ENCODE results near the gene INPP5J.
"Not testable (repeated sequence)": the region's sequence is repeated elsewhere in the genome, so short reads cannot be mapped to it uniquely, and the experiment has no call there.

INPP5J gene

DNA sequence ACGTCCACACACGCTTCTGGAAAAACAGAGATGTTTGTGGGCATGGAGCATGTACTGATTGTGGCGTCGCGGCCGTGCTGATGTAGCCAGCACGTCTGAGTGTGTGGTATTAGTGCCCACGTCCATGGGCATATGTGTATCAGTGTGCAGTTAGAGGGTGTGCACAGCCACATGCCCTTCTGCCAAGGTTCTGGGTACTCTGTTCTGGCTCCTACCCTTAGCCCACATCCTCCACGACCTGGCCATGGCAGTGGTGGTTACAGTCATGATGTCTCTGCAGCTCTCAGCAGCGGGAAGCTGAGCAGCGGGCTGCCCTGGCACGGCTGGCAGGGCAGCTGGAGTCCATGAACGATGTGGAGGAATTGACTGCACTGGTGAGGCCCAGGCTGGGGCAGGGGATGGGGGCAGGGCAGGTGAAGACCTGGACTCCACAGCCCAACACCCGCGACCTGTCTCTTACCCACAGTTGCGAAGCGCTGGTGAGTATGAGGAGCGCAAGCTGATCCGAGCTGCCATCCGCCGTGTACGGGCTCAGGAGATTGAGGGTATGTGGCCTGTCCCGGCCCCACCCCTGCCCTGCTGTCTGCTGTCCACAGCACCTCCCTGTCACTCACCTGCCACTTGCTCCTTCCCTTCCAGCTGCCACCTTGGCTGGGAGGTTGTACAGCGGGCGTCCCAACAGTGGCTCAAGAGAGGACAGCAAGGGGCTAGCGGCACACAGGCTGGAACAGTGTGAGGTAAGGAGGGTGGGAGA lies 34.4 kb upstream of the INPP5J start:
- no peak for DNase-seq

DNA sequence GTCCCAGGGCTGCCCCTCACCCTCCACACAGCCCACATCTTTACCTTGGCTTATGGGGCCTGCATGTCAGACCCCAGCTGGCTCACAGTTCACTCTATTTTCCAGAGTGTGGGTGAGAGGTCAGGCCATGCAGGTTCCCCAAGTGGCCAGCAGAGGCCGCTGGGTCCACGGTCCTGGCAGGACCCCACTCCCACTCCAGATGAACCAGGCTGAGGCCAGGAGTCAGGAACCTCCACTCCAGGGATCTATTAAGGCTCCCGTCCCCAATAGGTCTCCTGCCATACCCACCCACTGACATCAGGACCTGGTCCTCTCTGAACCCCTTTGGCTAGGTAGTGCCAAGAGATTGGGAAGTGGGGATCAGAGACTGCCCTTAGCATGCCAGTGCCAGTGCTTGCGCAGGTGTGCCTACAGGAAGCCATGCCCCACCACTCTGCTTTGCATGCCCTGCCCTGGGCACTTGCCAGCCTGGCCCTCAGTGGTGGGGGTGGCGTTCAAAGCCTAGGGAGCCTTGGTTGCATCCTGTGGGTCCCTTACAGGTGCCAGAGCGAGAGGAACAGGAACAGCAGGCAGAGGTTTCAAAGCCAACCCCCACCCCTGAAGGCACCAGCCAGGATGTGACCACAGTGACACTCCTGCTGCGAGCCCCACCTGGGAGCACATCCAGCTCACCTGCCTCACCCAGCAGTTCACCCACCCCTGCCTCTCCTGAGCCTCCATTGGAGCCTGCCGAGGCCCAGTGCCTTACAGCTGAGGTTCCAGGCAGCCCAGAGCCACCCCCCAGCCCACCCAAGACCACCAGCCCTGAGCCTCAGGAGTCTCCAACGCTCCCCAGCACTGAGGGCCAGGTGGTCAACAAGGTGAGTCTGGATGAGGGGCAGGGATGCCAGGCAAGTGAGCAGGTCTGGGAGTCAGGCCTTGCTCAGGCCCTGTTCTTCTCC lies 33.3 kb upstream of the INPP5J start:
- no peak for DNase-seq

DNA sequence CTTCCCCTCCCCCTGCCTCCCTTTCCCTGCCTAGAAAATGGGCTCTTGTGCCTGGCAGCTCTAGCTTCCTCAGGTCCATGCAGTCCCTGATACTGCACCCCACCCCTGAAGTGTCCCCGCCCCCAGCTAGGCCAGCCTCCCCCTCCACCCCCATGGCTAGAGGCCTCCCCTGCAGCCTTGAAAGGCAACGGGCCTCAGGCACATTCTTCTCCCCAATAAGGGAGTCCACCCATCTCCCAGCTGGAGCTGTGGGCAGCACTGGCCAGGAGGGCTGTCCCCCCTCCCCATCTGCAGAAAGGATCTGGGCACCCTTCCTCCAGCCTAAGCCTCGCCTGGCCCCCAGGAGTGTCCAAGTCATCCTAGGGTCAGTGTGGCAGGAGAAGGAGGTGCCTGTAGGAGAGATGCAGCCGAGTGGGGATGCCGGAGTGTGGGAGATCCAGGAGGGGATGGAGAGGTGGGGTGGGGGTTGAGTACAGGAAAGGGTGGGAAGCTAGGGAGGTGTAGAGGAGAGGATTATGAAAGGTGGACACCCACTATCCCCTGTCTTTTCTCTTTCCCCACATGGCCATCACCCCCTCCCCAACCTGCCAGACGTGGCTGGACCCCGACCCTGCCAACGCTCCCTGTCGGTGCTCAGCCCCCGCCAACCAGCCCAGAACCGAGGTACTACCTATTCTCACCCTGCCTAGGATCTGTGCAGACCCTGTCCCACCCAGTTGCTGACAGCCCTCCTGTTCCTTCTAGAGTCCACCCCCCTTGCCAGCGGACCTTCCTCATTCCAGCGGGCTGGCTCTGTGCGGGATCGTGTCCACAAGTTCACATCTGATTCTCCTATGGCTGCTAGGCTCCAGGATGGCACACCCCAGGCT lies 32.3 kb upstream of the INPP5J start:
- DNase-seq = no peak

DNA sequence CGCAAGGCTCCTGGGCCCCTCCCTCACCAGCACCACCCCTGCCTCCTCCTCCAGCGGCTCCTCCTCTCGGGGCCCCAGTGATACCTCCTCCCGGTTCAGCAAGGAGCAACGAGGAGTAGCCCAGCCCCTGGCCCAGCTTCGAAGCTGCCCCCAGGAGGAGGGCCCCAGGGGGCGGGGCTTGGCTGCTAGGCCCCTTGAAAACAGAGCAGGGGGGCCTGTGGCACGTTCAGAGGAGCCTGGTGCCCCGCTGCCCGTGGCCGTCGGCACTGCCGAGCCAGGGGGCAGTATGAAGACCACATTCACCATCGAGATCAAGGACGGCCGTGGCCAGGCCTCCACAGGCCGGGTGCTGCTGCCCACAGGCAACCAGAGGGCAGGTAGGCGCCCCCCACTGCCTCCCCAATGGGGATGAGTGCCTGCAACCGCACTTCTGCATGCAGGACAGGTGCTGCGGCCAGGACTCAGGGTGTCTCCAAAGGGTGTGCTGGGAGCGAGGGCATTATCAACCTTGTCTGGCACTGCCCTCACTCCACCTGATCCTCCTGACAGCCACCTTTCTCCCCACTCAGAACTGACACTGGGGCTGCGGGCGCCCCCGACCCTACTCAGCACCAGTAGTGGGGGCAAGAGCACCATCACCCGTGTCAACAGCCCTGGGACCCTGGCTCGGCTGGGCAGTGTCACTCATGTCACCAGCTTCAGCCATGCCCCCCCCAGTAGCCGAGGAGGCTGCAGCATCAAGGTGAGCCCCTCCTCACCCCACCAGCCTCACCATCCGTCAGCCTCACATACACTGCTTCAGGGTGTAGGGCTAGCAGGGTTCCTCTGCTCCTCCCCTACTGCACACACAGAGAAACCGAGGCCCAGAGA lies 31.4 kb upstream of the INPP5J start:
- DNase-seq = no peak

DNA sequence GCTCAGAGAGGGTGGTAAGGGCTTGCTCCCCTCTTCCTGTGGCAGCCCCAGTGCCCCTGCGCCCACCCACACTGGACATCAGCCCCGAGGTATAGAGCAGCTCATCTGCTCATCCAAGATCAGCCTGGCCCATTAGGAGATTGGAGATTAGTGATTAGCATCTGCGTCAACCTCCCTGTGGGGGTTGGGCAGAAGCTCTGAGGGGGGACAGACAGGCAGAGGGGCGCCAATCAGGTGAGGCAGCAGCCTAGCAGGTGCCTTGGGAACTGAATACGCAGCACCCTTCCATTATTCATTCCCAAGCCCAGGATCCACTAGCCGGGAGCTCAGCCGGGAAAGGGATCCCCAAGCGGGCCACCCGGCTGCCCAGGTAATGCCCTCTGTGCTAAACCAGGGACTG lies 30.6 kb upstream of the INPP5J start:
- no peak for DNase-seq

DNA sequence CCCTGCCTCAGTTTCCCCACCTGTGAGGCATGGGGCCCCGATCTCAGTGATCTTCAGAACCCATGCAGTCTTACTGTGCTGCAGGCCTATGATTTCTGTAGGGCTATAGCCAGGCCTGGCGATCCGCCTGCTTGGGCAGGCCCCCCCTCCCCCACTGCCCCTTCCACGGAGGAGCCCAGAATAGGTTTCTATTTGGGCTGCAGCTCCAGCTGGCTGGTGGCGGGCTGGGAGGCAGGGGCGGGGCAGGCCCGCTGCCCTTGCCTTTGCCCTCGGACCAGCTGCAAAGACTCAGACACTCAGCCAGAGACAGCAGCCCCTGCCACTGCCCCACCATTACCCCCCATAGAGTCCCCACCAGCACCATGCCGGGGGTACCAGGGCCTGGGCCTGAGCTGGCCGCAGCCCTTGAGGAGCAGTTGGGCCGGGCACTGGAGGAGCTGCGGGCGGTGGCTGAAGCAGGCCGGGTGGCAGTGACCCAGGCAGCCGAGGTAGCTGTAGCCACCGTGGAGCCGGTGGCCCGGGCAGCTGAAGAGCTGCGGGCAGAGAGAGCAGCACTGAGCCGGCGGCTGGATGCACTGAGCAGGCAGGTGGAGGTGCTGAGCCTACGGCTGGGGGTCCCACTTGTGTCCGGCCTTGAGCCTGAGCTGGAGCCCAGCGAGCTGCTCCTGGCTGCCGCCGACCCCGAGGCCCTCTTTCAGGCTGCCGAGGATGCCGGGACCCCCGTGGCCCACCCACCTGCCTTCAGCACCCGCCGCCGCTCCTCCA lies 29.5 kb upstream of the INPP5J start:
- no peak for DNase-seq

DNA sequence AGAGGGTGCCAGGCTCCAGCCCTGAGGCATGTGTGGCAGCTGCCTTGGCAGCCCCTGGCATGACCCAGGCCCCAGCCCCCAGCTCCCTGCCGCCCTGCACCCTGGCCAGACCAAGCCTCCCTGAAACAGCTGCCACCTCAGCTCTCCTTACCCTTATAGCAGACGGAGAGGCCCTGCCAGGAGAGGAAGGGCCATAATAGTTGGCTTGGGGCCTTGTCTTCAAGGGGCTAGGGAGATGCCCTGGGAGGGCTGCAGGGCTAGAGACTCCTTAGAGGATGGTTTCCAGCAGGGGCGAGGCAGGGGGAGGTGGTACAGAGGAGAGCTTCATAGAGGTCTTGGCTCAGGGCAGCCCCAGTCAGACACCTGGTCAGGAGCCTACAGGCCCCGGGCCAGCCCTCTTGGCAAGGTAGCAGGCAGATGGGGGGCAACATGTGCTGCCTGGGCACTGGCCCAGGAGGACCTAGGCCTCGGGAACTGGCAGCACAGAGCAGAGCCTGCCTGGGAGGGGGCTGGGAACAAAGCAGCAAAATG lies 28.7 kb upstream of the INPP5J start:
- DNase-seq = no peak

DNA sequence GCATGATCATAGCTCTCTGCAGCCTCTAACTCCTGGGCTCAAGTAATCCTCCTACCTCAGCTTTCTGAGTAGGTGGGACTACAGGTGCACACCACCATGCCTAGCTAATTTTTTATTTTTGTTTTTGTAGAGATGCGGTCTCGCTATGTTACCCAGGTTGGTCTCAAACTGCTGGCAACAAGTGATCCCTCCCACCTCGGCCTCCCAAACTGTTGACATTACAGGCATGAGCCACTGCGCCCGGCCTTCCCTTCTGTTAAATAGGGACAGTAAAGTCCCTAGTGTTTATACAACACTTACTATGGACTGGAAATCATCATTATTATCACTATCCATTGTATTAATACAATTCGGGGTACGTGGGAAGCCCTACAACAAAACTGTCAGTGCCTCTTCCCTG lies 28.0 kb upstream of the INPP5J start:
- no peak for DNase-seq

DNA sequence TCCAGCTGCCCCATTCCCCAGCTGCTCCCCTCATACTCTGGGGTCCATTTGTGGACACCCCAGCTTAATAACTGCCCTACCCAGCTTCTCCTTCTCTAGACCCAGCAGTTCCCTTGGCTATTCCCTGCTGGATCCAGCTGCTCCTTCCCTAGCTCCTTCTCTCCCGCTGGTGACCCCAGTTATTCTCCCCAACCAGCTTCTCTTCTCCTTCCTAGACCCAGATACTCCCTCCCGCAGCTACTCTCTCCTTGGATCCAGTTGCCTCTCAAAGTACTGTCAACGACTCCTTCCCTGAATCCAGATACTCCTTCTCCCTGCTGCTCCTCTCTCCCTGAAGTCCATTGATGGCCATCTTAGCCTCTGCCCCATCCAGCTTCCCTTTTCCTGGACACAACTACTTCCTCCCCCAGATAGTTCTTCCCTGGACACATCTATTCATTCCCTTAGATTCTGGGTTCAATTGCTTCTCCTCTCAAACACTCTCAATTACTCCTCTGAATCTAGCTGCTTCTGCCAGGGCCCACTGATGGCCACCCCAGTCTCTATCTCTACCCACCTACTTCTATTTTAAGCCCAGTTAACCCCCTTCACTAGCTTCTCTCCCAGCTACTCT lies 27.0 kb upstream of the INPP5J start:
- DNase-seq = no peak

DNA sequence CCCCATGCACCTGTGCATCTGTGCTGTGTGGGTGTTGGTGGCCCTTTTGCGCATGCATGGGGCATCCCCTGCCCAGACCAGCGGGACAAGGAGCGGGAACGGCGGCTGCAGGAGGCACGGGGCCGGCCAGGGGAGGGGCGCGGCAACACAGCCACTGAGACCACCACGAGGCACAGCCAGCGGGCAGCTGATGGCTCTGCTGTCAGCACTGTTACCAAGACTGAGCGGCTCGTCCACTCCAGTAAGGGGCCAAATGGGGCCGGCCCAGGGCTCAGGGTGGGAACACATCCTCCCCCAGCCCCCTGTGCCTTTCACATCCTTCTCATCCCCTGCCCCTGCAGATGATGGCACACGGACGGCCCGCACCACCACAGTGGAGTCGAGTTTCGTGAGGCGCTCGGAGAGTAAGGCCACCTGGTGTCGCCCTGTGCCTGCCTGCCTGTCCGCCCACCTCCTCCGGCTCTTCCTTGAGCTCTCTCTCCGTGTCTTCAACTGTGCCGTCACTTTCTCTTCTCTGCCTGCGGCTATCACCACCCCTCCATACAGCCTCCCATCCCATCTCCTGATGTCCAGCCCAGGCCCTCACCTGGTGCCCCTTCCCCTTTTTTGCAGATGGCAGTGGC lies 26.0 kb upstream of the INPP5J start:
- no peak for DNase-seq

DNA sequence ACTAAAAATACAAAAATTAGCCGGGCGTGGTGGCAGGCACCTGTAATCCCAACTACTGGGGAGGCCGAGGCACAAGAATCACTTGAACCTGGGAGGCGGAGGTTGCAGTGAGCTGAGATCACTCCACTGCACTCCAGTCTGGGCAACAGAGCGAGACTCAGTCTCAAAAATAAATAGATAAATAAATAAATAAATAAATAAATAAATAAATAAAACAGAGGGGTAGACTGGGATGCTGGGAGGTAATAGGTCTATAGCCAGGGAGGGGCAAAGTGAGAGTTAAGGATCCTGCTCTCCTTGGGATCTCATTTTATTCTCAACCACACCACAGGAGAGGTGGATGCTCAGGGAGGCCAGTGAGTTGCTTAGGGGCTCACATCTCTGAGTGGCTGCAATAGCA lies 25.2 kb upstream of the INPP5J start:
- DNase-seq = not testable (repeated sequence)

DNA sequence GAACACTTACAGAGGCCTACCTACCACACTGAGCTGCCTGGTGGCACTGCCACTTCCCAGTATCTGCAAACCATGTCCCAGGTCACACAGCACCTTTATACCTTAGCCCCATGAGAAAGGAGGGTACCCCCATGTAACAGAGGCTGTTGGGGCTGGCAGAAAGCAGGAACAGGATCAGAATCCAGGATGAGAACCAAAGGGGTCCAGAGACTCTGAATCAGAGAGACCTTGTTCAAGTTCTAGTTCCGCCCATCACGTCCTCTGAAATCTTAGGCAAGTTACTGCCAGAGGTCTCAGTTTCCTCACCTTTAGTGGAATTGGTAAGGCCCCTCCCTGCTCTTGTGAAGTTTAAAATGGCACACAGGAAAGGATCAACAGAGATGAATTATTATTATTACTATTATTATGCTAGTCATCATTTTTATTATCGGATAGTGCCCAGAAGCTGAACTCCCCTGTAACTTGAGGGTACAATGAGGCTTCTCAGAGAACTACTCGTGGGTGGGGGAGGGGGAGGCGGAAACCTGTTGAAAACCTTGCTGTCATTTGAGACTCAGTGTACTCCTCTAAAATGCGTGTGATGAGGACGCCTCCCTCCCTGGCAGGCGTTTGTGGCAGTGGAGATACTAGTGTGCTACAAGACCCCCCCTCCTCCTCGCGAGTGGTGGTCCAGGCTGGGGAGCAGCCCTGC lies 24.7 kb upstream of the INPP5J start:
- no peak for DNase-seq

DNA sequence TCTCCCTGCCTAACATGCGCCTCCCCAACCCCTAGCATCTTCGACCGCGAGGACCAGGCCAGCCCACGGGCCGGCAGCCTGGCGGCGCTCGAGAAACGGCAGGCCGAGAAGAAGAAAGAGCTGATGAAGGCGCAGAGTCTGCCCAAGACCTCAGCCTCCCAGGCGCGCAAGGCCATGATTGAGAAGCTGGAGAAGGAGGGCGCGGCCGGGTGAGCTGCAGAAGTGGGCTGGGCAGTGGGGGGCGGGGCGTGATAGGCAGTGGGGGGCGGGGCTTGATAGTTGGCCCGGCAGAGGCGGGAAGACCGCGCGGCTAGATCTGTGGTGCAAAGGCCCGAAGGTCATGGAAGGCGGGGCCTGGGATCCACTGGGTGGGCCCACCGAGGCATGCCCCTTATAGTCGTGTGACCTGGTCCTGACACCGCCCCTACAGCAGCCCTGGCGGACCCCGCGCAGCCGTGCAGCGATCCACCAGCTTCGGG lies 24.1 kb upstream of the INPP5J start:
- no peak for DNase-seq

DNA sequence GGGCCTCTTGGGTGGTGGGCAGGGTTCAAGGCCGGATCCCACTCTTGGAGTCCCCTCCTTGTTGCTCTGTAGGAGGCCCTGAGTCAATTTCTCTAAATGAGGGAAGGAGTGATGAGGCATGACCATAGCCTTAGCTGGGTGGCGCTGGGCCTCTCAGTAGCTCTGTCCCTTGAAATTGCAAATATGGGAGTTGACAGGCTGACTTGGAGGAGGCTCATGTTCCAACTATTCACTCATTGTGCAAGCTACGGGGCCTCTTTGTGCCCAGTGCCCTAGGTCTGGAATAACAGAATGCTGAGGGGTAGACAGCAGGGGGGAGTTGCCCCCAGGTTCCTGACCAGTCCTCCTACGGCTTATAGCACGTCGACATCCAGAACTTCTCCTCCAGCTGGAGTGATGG lies 23.4 kb upstream of the INPP5J start:
- DNase-seq = no peak

DNA sequence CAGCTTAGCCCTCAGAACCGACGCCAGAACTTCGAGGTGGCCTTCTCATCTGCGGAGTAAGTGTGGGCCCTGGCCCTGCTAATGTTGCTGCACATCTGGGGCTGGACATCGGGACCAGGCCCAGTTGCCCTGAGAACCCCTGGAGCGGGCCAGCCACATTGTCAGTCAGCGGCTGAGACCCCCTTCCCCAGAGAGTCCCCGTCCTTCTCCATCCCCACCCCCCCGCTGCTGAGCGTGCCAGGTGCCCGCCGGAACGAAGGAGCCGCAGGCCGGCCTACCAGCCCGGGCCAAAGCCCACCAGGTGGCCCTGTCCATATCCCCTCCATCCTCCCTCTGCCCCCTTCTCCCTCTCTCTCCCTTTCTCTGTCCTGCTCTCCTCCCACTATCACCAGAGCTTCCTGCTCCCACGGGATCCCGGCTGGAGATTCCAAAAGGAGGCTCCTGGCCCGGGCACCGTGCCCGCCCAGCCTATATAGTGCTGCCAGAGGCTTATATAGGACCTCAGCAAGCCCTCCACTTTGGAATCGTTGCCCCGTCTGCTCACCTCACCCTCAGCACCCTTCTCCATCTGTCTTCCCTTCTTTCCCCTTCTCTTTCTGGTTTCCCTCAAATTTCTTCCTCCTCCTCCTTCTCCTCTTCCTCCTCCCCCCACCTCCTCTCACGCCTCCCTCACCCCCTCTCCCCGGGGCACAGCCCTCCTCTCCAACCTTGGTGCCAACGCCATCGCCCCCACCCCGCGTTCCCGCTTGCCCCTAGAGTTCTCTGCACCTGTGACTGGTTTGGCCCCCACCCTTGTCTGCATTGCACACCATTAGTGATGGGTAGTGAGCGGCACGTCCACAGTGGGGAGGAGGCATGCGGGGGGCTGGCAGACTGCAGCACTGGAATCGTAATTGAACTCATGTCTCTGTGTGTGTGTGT lies 22.7 kb upstream of the INPP5J start:
- DNase-seq = no peak

DNA sequence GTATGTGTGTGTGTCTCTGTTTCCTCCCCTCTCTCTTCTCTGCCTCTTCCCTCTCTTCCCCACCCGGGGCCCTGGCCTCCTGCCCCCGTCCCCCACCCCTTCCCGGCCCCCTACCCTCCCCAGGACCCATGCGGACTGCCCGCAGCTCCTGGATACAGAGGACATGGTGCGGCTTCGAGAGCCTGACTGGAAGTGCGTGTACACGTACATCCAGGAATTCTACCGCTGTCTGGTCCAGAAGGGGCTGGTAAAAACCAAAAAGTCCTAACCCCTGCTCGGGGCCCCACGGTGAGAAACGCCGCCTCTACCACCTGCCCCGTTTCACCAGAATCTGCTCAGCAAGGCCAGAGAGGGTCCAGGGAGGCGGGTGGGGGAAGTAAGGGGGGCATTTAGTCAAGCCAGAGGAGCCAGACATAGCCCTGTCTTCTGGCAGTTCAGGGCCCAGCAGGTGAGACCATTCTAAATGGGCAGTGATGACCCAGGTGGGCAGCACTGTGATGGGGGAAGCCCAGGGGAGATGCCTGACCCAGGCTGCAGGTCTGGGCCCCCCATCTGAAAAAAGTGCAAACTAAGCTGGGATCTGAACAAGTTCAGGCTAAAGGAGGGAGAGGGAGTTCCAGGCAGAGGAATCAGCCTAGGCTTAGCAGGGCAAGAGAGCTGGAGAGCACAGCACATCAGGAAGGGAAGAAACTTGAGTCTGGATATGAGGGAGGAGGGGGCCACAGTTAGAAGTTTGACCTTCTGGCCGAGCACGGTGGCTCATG lies 21.8 kb upstream of the INPP5J start:
- DNase-seq = no peak

DNA sequence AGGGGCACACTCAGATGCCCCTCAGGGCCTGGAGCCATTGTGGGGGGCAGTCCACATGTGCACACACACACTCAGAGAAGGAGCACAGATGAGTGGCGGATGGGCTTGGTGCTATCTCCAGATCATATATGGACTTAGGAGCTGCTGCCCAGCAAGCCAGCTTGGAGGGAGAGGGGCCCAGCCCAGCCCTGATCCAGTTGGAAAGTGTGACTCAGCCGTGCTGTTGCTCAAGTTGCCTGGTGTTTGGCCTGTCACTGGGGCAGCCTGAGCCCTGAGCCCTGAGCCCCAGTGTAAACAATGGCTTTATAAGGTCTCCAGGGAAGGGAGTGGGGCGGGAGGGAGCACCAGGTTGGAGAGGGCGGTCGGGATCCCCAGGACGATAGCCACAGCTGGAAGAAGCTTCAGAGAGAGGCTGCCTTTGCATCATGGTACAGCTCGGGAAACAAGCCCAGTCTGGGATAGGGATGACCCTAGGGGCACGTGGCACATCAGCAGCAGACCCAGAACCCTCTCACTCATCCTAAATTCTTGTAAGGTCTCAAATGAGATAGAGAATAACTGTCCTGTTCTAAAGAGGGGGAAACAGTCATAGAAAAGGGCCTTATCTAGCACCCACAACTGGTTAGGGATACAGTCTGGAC lies 20.2 kb upstream of the INPP5J start:
- no peak for DNase-seq

Measured in NCI-H187 treated with DMSO at 0.1 percent for 48 hours (cell line).